K562 (cell line): ENCODE data around the gene YIPF1. TPM values are rescaled to one million over a fixed set of nuclear protein-coding genes. Genes with fewer than 3 reads are reported as not detected.

ENCODE experiments used
- E2F6 ChIP-seq, 2 experiments: IDR thresholded peaks; 2 replicates each; pipeline ENCODE4 v1.6.1; 2011; ENCODE audit warnings: borderline replicate concordance in 1 of 2, control low read depth in 1 of 2, low read depth in 1 of 2, low read length in 1 of 2, mild to moderate bottlenecking in 1 of 2, mixed read lengths in 1 of 2, moderate library complexity in 1 of 2; ENCODE audit not compliant: insufficient read depth in 1 of 2, insufficient read length in 1 of 2, poor library complexity in 1 of 2, severe bottlenecking in 1 of 2; ENCODE audit errors: extremely low read depth in 1 of 2
- HCFC1 ChIP-seq: IDR thresholded peaks from 2 replicates; pipeline ENCODE4 v1.6.1; 2012; ENCODE audit warnings: low read depth, low read length, improper control_type of control experiment
- HEY1 ChIP-seq: fragments of 250-450 bp; sonication (Bioruptor Pico); IDR thresholded peaks from 2 replicates; pipeline ENCODE4 v1.5.0; 2020; ENCODE audit warnings: mild to moderate bottlenecking, moderate library complexity, borderline replicate concordance
- KAT7 ChIP-seq: sonication (generic); formaldehyde crosslinking; IDR thresholded peaks from 2 replicates; pipeline ENCODE4 v1.8.0; 2022; ENCODE audit warnings: missing genetic modification reagents, mild to moderate bottlenecking, borderline replicate concordance
- NR2C1 ChIP-seq, 2 experiments: fragments of 450-650 bp; IDR thresholded peaks; 2 replicates each; pipeline ENCODE4 v1.6.1; 2017; ENCODE audit warnings: mild to moderate bottlenecking in 2 of 2, antibody characterized with exemption in 1 of 2, inconsistent platforms in 1 of 2, missing compliant biosample characterization in 1 of 2, missing genetic modification characterization in 1 of 2
- NUFIP1 ChIP-seq: fragments of 450-650 bp; IDR thresholded peaks from 2 replicates; pipeline ENCODE4 v1.6.1; 2018; ENCODE audit not compliant: partially characterized antibody
- POLR2A ChIP-seq: fragments of 450-650 bp; conservative IDR thresholded peaks from 2 replicates; pipeline ENCODE4 v1.6.1; 2016
- SAP30 ChIP-seq: fragments of 200-600 bp; sonication (generic); IDR thresholded peaks from 2 replicates; pipeline ENCODE4 v1.6.1; 2012; ENCODE audit warnings: borderline replicate concordance, low read depth, mild to moderate bottlenecking, moderate library complexity, low read length, control low read depth, inconsistent platforms; ENCODE audit not compliant: insufficient read depth, poor library complexity, severe bottlenecking
- SP1 ChIP-seq: sonication (generic); formaldehyde crosslinking; IDR thresholded peaks from 2 replicates; pipeline ENCODE4 v1.8.1; 2022; ENCODE audit warnings: mild to moderate bottlenecking, missing genetic modification reagents
- SRSF1 ChIP-seq: fragments of 200-400 bp; formaldehyde crosslinking; IDR thresholded peaks from 2 replicates; pipeline ENCODE4 v1.6.1; 2017; ENCODE audit warnings: mild to moderate bottlenecking, low read depth, low read length, moderate library complexity
- TSHZ1 ChIP-seq: fragments of 250-450 bp; sonication (Bioruptor Pico); IDR thresholded peaks from 2 replicates; pipeline ENCODE4 v1.4.0; 2020; ENCODE audit warnings: mild to moderate bottlenecking, moderate library complexity
- ZBTB26 ChIP-seq: fragments of 450-650 bp; formaldehyde crosslinking; IDR thresholded peaks from 2 replicates; pipeline ENCODE4 v1.4.0; 2022; ENCODE audit warnings: missing genetic modification characterization
- ZNF184 ChIP-seq: sonication (generic); formaldehyde crosslinking; IDR thresholded peaks from 2 replicates; pipeline ENCODE4 v1.5.0; 2020; ENCODE audit warnings: missing genetic modification reagents
- ZNF217 ChIP-seq: sonication (generic); formaldehyde crosslinking; IDR thresholded peaks from 2 replicates; pipeline ENCODE4 v1.8.0; 2022; ENCODE audit warnings: mild to moderate bottlenecking, missing genetic modification reagents
- ZNF512 ChIP-seq: IDR thresholded peaks from 2 replicates; pipeline ENCODE4 v1.6.1; 2016; ENCODE audit warnings: missing genetic modification characterization, missing compliant biosample characterization
- ZNF551 ChIP-seq: fragments of 250-450 bp; sonication (Bioruptor Pico); IDR thresholded peaks from 2 replicates; pipeline ENCODE4 v1.5.0; 2021; ENCODE audit warnings: mild to moderate bottlenecking, moderate library complexity
- polyA plus RNA-seq, 8 experiments: library from polyadenylated mRNA; depleted of rRNA in 4 of 8; stranded (reverse) in 5 of 8; unstranded in 3 of 8; fragments of >200 nt; fragmentation: Nextera tagmentation in 2 of 8; fragmentation: Illumina TruSeq in 1 of 8; extraction: Ambion mirVana in 2 of 8; extraction: Trizol in 1 of 8; gene quantifications; 2 replicates each; pipeline versions ENCODE4 v1.2.1 to v1.2.3, GENCODE V29; 2011 to 2014; ENCODE audit warnings: inconsistent platforms in 1 of 8, missing spikeins in 1 of 8
- total RNA-seq, 7 experiments: library from RNA; depleted of rRNA in 6 of 7; stranded (reverse); fragments of >200 nt in 6 of 7; fragmentation: Illumina TruSeq in 2 of 7; extraction: Trizol in 2 of 7; gene quantifications; 2 replicates each; pipeline versions ENCODE4 v1.2.1 to v1.2.3, GENCODE V29; 2011 to 2021; ENCODE audit warnings: low replicate concordance in 1 of 7

Gene YIPF1
- total and polyA plus RNA-seq, 9 of the 15 experiments (the other 6 are each of a cell fraction or from before 2014, with no cell fraction given), result 11.5 to 37.5 (median 19.2) TPM

- TF ChIP-seq ZNF512 (tag) (no peak), TSHZ1 (CRISPR knock-in tag) (0 out of 2 replicates have a peak, but pooled peaks have one; percentile 57), SP1 (CRISPR knock-in tag) (peak; percentile 96), SRSF1 (0 out of 2 replicates have a peak, but pooled peaks have one; percentile 26), ZNF551 (CRISPR knock-in tag) (no peak), ZNF184 (CRISPR knock-in tag) (no peak), NR2C1 (IDR thresholded peaks at IDR 0.05) (peak; percentile 89), NR2C1 (tag; IDR thresholded peaks at IDR 0.05) (peak; percentile 96), ZNF217 (CRISPR knock-in tag) (no peak), KAT7 (CRISPR knock-in tag) (peak; percentile 88; the same call in 1 of the 2 replicates), SAP30 (peak; percentile 92), NUFIP1 (no peak), POLR2A (peak; percentile 92), ZBTB26 (CRISPR knock-in tag) (peak; percentile 73; the same call in 1 of the 2 replicates), HCFC1 (peak; percentile 100), E2F6 (IDR thresholded peaks at IDR 0.05; ENCODE audit: borderline replicate concordance in 1 of 2, extremely low read depth in 1 of 2, insufficient read depth in 1 of 2, insufficient read length in 1 of 2, low read depth in 1 of 2, low read length in 1 of 2, poor library complexity in 1 of 2, severe bottlenecking in 1 of 2) (peak; percentile 83 to 87), HEY1 (CRISPR knock-in tag) (no peak)
These were observed 51.5 kb downstream of the YIPF1 start, which contains the start of gene NDC1 (continued) for GRCh38 chr1:53837924-53838653.
